ENCODE measurements around the gene CHN2. TPM values are rescaled to one million over a fixed set of nuclear protein-coding genes. Genes with fewer than 3 reads are reported as not detected.

CHN2 gene
- total and polyA plus RNA-seq, 10 donors, result 4.2 to 52.0 (median 28.5) TPM

GRCh38 chr7:29401769-29402168 lies 207.2 kb downstream of the CHN2 start:
- no peak overlapping the region for H3K4me3 ChIP-seq
- WGBS, 5 donors, result 92 to 94% (median 92%) methylated on average over 11 of the region's 11 CpGs
- no peak for DNase-seq
- intact Hi-C loops (cut with DNase I; ENCODE audit: low total_unique reads), result no loop called here
- H3K27ac ChIP-seq, result no peak overlapping the region
- no peaks in the 10 kb centered on the region for H3K9me3 ChIP-seq
- H3K27me3 ChIP-seq (replicated peaks in 1 of 7), result no peaks in the 10 kb centered on the region
- no peaks in the 10 kb centered on the region for H3K4me1 ChIP-seq
- H3K36me3 ChIP-seq, result peaks cover 0 to 34% (median 6%) of the 10 kb centered on the region in 6 donors
- TF ChIP-seq POLR2AphosphoS5 (IDR thresholded peaks at IDR 0.05) (no peak), CTCF (IDR thresholded peaks at IDR 0.05 in 8 of 11, conservative IDR thresholded peaks at IDR 0.05 in 3 of 11) (no peak), POLR2A (IDR thresholded peaks at IDR 0.05) (no peak)

GRCh38 chr7:29405891-29406290 lies 211.3 kb downstream of the CHN2 start:
- WGBS, 5 donors, result 90 to 92% (median 91%) methylated on average over 5 of the region's 5 CpGs
- Histone ChIP-seq H3K36me3 (peaks cover 0 to 8% (median under 1%) of the 10 kb centered on the region in 6 donors), H3K27ac (no peak overlapping the region), H3K27me3 (replicated peaks in 1 of 7) (no peaks in the 10 kb centered on the region), H3K4me3 (no peak overlapping the region), H3K4me1 (peaks cover 0 to 4% (median 2%) of the 10 kb centered on the region in 6 donors), H3K9me3 (no peaks in the 10 kb centered on the region)
- TF ChIP-seq POLR2A (IDR thresholded peaks at IDR 0.05) (no peak), POLR2AphosphoS5 (IDR thresholded peaks at IDR 0.05) (no peak), CTCF (IDR thresholded peaks at IDR 0.05 in 8 of 11, conservative IDR thresholded peaks at IDR 0.05 in 3 of 11) (no peak)
- DNase-seq, result no peak
- intact Hi-C loops (cut with DNase I; ENCODE audit: low total_unique reads), result loop anchor here (5.0 kb wide), 1 partner anchor 294 kb away; no protein-coding TSS in a partner anchor

- Histone ChIP-seq H3K27me3 (replicated peaks in 1 of 7) (no peaks in the 10 kb centered on the region), H3K4me1 (peaks cover 0 to 4% (median 2%) of the 10 kb centered on the region in 6 donors), H3K4me3 (no peak overlapping the region), H3K36me3 (peaks cover 0 to 3% (median 0%) of the 10 kb centered on the region in 6 donors), H3K27ac (no peak overlapping the region), H3K9me3 (no peaks in the 10 kb centered on the region)
- TF ChIP-seq POLR2AphosphoS5 (IDR thresholded peaks at IDR 0.05) (no peak), POLR2A (IDR thresholded peaks at IDR 0.05) (no peak), CTCF (IDR thresholded peaks at IDR 0.05 in 8 of 11, conservative IDR thresholded peaks at IDR 0.05 in 3 of 11) (no peak)
- 86 to 98% (median 92%) methylated on average over 6 of the region's 6 CpGs for WGBS, 5 donors
- no peak for DNase-seq
- intact Hi-C loops (cut with DNase I; ENCODE audit: low total_unique reads), result loop anchor here (5.0 kb wide), 1 partner anchor 294 kb away; no protein-coding TSS in a partner anchor
Observed at GRCh38 chr7:29406366-29406765, 211.8 kb downstream of the CHN2 start.

- DNase-seq, result no peak
- Histone ChIP-seq H3K9me3 (no peaks in the 10 kb centered on the region), H3K4me1 (peaks cover 0 to 4% (median 2%) of the 10 kb centered on the region in 6 donors), H3K27ac (no peak overlapping the region), H3K36me3 (no peaks in the 10 kb centered on the region), H3K27me3 (replicated peaks in 1 of 7) (no peaks in the 10 kb centered on the region), H3K4me3 (no peak overlapping the region)
- intact Hi-C loops (cut with DNase I; ENCODE audit: low total_unique reads), result loop anchor here (2.0 to 5.0 kb wide), 3 partner anchors 220 to 486 kb away; no protein-coding TSS in a partner anchor
- WGBS, 5 donors, result 26 to 36% (median 29%) methylated on average over 7 of the region's 7 CpGs
- TF ChIP-seq CTCF (IDR thresholded peaks at IDR 0.05 in 8 of 11, conservative IDR thresholded peaks at IDR 0.05 in 3 of 11) (peak; percentile 82 to 96 (median 93)), POLR2A (IDR thresholded peaks at IDR 0.05) (no peak), POLR2AphosphoS5 (IDR thresholded peaks at IDR 0.05) (no peak)
Observed at GRCh38 chr7:29408841-29409243, 214.3 kb downstream of the CHN2 start.

All from spleen (tissue), 11 donors.